CD4-positive, alpha-beta T cell treated with Interleukin-21 for 1 hour (primary cell): ENCODE measurements around the gene PRKCG.
"Not testable (repeated sequence)": the region's sequence is repeated elsewhere in the genome, so short reads cannot be mapped to it uniquely, and the experiment has no call there.

Source experiments
- DNase-seq: peaks from one replicate; pipeline ENCODE4 v3.0.0-alpha.2; 2020

Gene PRKCG

GRCh38 chr19:53881482-53882390 lies at the start of gene PRKCG:
Gene PRKCG (plus strand): TSS chr19:53882197. CDS start chr19:53882495, 298 bp downstream.
- DNase-seq, result peak; percentile 76

GRCh38 chr19:53832861-53833260 lies 49.1 kb upstream of the PRKCG start:
- not testable (repeated sequence) for DNase-seq

- DNase-seq, result not testable (repeated sequence)
These were observed 43.6 kb upstream of the PRKCG start for GRCh38 chr19:53838446-53838845.

- DNase-seq, result not testable (repeated sequence)
These were observed 41.8 kb upstream of the PRKCG start for GRCh38 chr19:53840241-53840640.

- not testable (repeated sequence) for DNase-seq
These were observed 41.1 kb upstream of the PRKCG start for GRCh38 chr19:53840914-53841313.

GRCh38 chr19:53844849-53845246 lies 37.1 kb upstream of the PRKCG start:
- DNase-seq, result peak; percentile 16

GRCh38 chr19:53847555-53847954 lies 34.4 kb upstream of the PRKCG start:
- no peak for DNase-seq

- no peak for DNase-seq
These were observed 32.7 kb upstream of the PRKCG start for GRCh38 chr19:53849237-53849676.

GRCh38 chr19:53853707-53854106 lies 28.3 kb upstream of the PRKCG start:
- peak; percentile 19 for DNase-seq

GRCh38 chr19:53864308-53864836 lies 17.6 kb upstream of the PRKCG start:
- no peak for DNase-seq

- DNase-seq, result no peak
These were observed 16.5 kb upstream of the PRKCG start for GRCh38 chr19:53865523-53865917.

GRCh38 chr19:53865918-53866864 lies 15.8 kb upstream of the PRKCG start:
- DNase-seq, result peak; percentile 83

GRCh38 chr19:53866865-53867224 lies 15.2 kb upstream of the PRKCG start:
- no peak for DNase-seq

GRCh38 chr19:53867225-53868090 lies 14.5 kb upstream of the PRKCG start, which contains the start of gene MYADM:
Gene MYADM (plus strand): TSS chr19:53867883. CDS start chr19:53873530, 5,647 bp downstream.
- DNase-seq, result peak; percentile 100

GRCh38 chr19:53868091-53868891 lies 13.7 kb upstream of the PRKCG start:
- peak; percentile 65 for DNase-seq

GRCh38 chr19:53868892-53869804 lies 12.8 kb upstream of the PRKCG start:
- peak; percentile 95 for DNase-seq

GRCh38 chr19:53869805-53870484 lies 12.1 kb upstream of the PRKCG start:
- not testable (repeated sequence) for DNase-seq

GRCh38 chr19:53870485-53870844 lies 11.5 kb upstream of the PRKCG start:
- DNase-seq, result peak; percentile 46

GRCh38 chr19:53871454-53871853 lies 10.5 kb upstream of the PRKCG start:
- peak; percentile 46 for DNase-seq
